ENCODE data around the gene SEMA5A.
A peak's percentile ranks its signal among the peaks of the same experiment; 100 is the strongest.
"Not testable (repeated sequence)": the region's sequence is repeated elsewhere in the genome, so short reads cannot be mapped to it uniquely, and the experiment has no call there.

The SEMA5A gene

GRCh38 chr5:9409413-9409960 lies 136.4 kb downstream of the SEMA5A start:
- no peak overlapping the region for H3K9ac ChIP-seq (ENCODE audit: low read depth in 1 of 2, low read length in 2 of 2)

DNA sequence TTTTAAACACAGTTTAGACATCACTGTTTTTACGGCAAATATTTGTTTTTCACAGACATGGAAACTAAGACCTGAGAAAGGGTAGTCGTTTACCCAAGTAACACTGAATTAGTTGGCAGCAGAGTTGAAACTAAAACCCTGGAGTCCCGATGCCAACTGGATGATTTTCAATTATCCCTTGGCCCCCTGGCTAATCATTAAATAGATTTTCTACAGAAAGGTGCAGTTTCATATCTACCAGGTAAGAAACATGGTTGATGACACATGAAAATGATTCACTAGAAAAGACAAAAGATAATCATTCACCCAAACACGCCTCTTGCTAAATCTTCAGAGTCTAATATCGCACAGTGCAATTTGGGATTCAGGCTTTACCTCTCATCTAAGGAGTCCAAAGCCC lies 136.9 kb downstream of the SEMA5A start:
- H3K36me3 ChIP-seq (ENCODE audit: control insufficient read depth in 1 of 2, insufficient read depth in 2 of 2, low read length in 2 of 2): no peaks in the 10 kb centered on the region
- H3K9ac ChIP-seq (ENCODE audit: low read depth in 1 of 2, low read length in 2 of 2): no peak overlapping the region
- no peaks in the 10 kb centered on the region for H3K9me3 ChIP-seq (ENCODE audit: control insufficient read depth in 1 of 2, low read length in 2 of 2)
- peaks cover 0 to 6% of the 10 kb centered on the region in 2 donors for H3K4me1 ChIP-seq (ENCODE audit: control insufficient read depth in 1 of 2, insufficient read depth in 2 of 2, low read length in 2 of 2)
- peak overlapping the region in 1 of 2 donors; percentile 23 for H3K4me3 ChIP-seq (ENCODE audit: low read depth in 1 of 2, low read length in 2 of 2)
- no peaks in the 10 kb centered on the region for H3K27me3 ChIP-seq (ENCODE audit: control insufficient read depth in 1 of 2, insufficient read depth in 2 of 2, low read length in 2 of 2)
- H3K27ac ChIP-seq (ENCODE audit: low read depth, low read length): no peak overlapping the region

More at GRCh38 chr5:9409413-9409960, 136.4 kb downstream of the SEMA5A start:
- Histone ChIP-seq H3K27me3 (ENCODE audit: control insufficient read depth in 1 of 2, insufficient read depth in 2 of 2, low read length in 2 of 2) (no peaks in the 10 kb centered on the region), H3K27ac (ENCODE audit: low read depth, low read length) (no peak overlapping the region), H3K4me3 (ENCODE audit: low read depth in 1 of 2, low read length in 2 of 2) (peak overlapping the region in 1 of 2 donors; percentile 23), H3K9me3 (ENCODE audit: control insufficient read depth in 1 of 2, low read length in 2 of 2) (no peaks in the 10 kb centered on the region), H3K4me1 (ENCODE audit: control insufficient read depth in 1 of 2, insufficient read depth in 2 of 2, low read length in 2 of 2) (peaks cover 0 to 6% of the 10 kb centered on the region in 2 donors), H3K36me3 (ENCODE audit: control insufficient read depth in 1 of 2, insufficient read depth in 2 of 2, low read length in 2 of 2) (no peaks in the 10 kb centered on the region)

DNA sequence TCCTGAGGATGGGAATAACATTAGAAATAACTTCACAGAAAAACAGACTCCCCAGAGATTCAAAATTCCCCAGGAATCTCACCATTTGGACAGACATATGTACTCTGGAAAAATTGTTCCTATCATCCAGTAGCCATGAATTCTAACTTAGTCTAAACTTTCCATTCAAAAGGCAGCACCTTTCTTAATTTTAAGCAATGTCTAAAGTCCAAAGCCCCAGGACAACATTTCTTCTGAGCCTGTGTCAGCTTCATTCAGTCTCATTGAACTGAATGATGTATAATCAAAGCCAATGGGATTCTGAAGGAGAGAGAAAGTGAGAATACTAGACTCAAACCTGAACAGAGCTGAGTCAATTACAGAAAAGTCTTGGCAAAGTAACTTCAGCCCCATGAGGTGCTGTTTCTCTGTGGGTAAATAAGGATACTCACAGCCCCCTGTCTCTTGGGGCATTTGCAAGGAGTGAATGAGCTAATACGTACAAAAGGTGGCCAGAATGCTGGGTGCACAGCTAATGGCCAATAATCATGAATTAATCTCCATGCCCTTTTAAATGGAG lies 140.6 kb downstream of the SEMA5A start:
- no peaks in the 10 kb centered on the region for H3K27me3 ChIP-seq (ENCODE audit: control insufficient read depth in 1 of 2, insufficient read depth in 2 of 2, low read length in 2 of 2)

GRCh38 chr5:9401786-9402472 lies 143.9 kb downstream of the SEMA5A start:
- Histone ChIP-seq H3K9ac (ENCODE audit: low read depth in 1 of 2, low read length in 2 of 2) (no peak overlapping the region), H3K9me3 (ENCODE audit: control insufficient read depth in 1 of 2, low read length in 2 of 2) (peaks cover 0 to 3% of the 10 kb centered on the region in 2 donors), H3K27me3 (ENCODE audit: control insufficient read depth in 1 of 2, insufficient read depth in 2 of 2, low read length in 2 of 2) (no peaks in the 10 kb centered on the region), H3K4me1 (ENCODE audit: control insufficient read depth in 1 of 2, insufficient read depth in 2 of 2, low read length in 2 of 2) (no peaks in the 10 kb centered on the region), H3K4me3 (ENCODE audit: low read depth in 1 of 2, low read length in 2 of 2) (no peak overlapping the region), H3K27ac (ENCODE audit: low read depth, low read length) (no peak overlapping the region), H3K36me3 (ENCODE audit: control insufficient read depth in 1 of 2, insufficient read depth in 2 of 2, low read length in 2 of 2) (no peaks in the 10 kb centered on the region)

More for the DNA sequence above, 140.6 kb downstream of the SEMA5A start:
- H3K9ac ChIP-seq (ENCODE audit: low read depth in 1 of 2, low read length in 2 of 2): no peak overlapping the region
- H3K4me3 ChIP-seq (ENCODE audit: low read depth in 1 of 2, low read length in 2 of 2): no peak overlapping the region
- H3K27ac ChIP-seq (ENCODE audit: low read depth, low read length): no peak overlapping the region
- no peaks in the 10 kb centered on the region for H3K36me3 ChIP-seq (ENCODE audit: control insufficient read depth in 1 of 2, insufficient read depth in 2 of 2, low read length in 2 of 2)
- H3K4me1 ChIP-seq (ENCODE audit: control insufficient read depth in 1 of 2, insufficient read depth in 2 of 2, low read length in 2 of 2): no peaks in the 10 kb centered on the region
- no peaks in the 10 kb centered on the region for H3K9me3 ChIP-seq (ENCODE audit: control insufficient read depth in 1 of 2, low read length in 2 of 2)

- not testable (repeated sequence) for H3K4me3 ChIP-seq (ENCODE audit: low read depth in 1 of 2, low read length in 2 of 2); H3K9ac ChIP-seq (ENCODE audit: low read depth in 1 of 2, low read length in 2 of 2); H3K27ac ChIP-seq (ENCODE audit: low read depth, low read length); H3K27me3 ChIP-seq (ENCODE audit: control insufficient read depth in 1 of 2, insufficient read depth in 2 of 2, low read length in 2 of 2); H3K4me1 ChIP-seq (ENCODE audit: control insufficient read depth in 1 of 2, insufficient read depth in 2 of 2, low read length in 2 of 2); H3K36me3 ChIP-seq (ENCODE audit: control insufficient read depth in 1 of 2, insufficient read depth in 2 of 2, low read length in 2 of 2); H3K9me3 ChIP-seq (ENCODE audit: control insufficient read depth in 1 of 2, low read length in 2 of 2)
These were observed 146.1 kb downstream of the SEMA5A start for GRCh38 chr5:9399783-9400182.

- Histone ChIP-seq H3K27me3 (ENCODE audit: control insufficient read depth in 1 of 2, insufficient read depth in 2 of 2, low read length in 2 of 2) (no peaks in the 10 kb centered on the region), H3K36me3 (ENCODE audit: control insufficient read depth in 1 of 2, insufficient read depth in 2 of 2, low read length in 2 of 2) (no peaks in the 10 kb centered on the region), H3K9me3 (ENCODE audit: control insufficient read depth in 1 of 2, low read length in 2 of 2) (peaks cover 0 to 3% of the 10 kb centered on the region in 2 donors), H3K4me1 (ENCODE audit: control insufficient read depth in 1 of 2, insufficient read depth in 2 of 2, low read length in 2 of 2) (no peaks in the 10 kb centered on the region), H3K27ac (ENCODE audit: low read depth, low read length) (no peak overlapping the region), H3K9ac (ENCODE audit: low read depth in 1 of 2, low read length in 2 of 2) (no peak overlapping the region), H3K4me3 (ENCODE audit: low read depth in 1 of 2, low read length in 2 of 2) (no peak overlapping the region)
These were observed 146.8 kb downstream of the SEMA5A start for GRCh38 chr5:9399094-9399493.

GRCh38 chr5:9398227-9398626 lies 147.6 kb downstream of the SEMA5A start:
- H3K27ac ChIP-seq (ENCODE audit: low read depth, low read length): no peak overlapping the region
- no peaks in the 10 kb centered on the region for H3K4me1 ChIP-seq (ENCODE audit: control insufficient read depth in 1 of 2, insufficient read depth in 2 of 2, low read length in 2 of 2)
- no peaks in the 10 kb centered on the region for H3K27me3 ChIP-seq (ENCODE audit: control insufficient read depth in 1 of 2, insufficient read depth in 2 of 2, low read length in 2 of 2)
- H3K9me3 ChIP-seq (ENCODE audit: control insufficient read depth in 1 of 2, low read length in 2 of 2): peaks cover 0 to 3% of the 10 kb centered on the region in 2 donors
- H3K9ac ChIP-seq (ENCODE audit: low read depth in 1 of 2, low read length in 2 of 2): no peak overlapping the region
- H3K4me3 ChIP-seq (ENCODE audit: low read depth in 1 of 2, low read length in 2 of 2): no peak overlapping the region
- no peaks in the 10 kb centered on the region for H3K36me3 ChIP-seq (ENCODE audit: control insufficient read depth in 1 of 2, insufficient read depth in 2 of 2, low read length in 2 of 2)

DNA sequence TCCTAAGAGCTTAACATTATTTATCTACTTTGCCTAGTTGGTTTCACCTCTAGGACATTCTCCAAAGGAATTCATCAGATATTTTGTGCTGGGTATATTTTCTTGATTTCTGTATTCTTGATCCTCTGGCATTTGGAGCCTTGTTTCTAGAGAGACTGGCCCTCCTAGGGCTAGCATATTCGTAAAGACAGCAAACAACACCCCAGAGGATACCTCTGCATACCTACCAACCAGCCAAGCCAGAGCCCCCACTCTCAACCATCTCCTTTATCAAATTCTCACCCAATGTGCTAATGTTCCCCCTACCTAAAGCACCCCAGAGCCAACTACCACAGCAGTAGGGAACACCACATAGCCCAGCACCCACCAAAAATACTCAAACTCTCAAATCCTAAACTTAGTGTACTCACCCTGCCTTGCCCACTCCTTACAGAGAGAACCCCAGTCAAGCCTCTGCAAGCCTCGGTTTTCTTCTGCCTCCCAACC lies 149.5 kb downstream of the SEMA5A start:
- no peaks in the 10 kb centered on the region for H3K4me1 ChIP-seq (ENCODE audit: control insufficient read depth in 1 of 2, insufficient read depth in 2 of 2, low read length in 2 of 2)
- H3K9ac ChIP-seq (ENCODE audit: low read depth in 1 of 2, low read length in 2 of 2): no peak overlapping the region
- peaks cover 0 to 3% of the 10 kb centered on the region in 2 donors for H3K9me3 ChIP-seq (ENCODE audit: control insufficient read depth in 1 of 2, low read length in 2 of 2)
- H3K4me3 ChIP-seq (ENCODE audit: low read depth in 1 of 2, low read length in 2 of 2): no peak overlapping the region
- H3K27ac ChIP-seq (ENCODE audit: low read depth, low read length): no peak overlapping the region
- no peaks in the 10 kb centered on the region for H3K36me3 ChIP-seq (ENCODE audit: control insufficient read depth in 1 of 2, insufficient read depth in 2 of 2, low read length in 2 of 2)
- H3K27me3 ChIP-seq (ENCODE audit: control insufficient read depth in 1 of 2, insufficient read depth in 2 of 2, low read length in 2 of 2): no peaks in the 10 kb centered on the region

DNA sequence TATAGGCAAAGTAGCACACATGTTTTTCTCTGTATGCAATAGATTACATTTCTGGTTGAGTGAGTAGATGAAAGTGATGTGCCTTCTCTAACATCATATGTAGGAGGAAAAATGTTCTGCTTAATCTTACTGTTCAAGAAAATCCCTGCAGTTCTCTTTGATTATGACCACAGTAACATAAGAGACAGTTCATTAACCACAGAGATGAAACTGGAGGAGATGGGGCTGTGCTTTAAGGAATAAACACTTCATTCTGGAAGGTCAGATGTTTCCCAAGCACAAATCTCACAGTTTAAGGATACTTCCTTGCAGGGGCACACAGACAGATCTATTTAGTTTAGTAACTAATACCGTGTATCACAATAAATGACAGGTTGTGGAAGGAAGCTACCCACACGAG lies 150.2 kb downstream of the SEMA5A start:
- H3K9me3 ChIP-seq (ENCODE audit: control insufficient read depth in 1 of 2, low read length in 2 of 2): peaks cover 0 to 3% of the 10 kb centered on the region in 2 donors
- no peak overlapping the region for H3K9ac ChIP-seq (ENCODE audit: low read depth in 1 of 2, low read length in 2 of 2)
- H3K4me1 ChIP-seq (ENCODE audit: control insufficient read depth in 1 of 2, insufficient read depth in 2 of 2, low read length in 2 of 2): no peaks in the 10 kb centered on the region
- no peak overlapping the region for H3K27ac ChIP-seq (ENCODE audit: low read depth, low read length)
- no peaks in the 10 kb centered on the region for H3K36me3 ChIP-seq (ENCODE audit: control insufficient read depth in 1 of 2, insufficient read depth in 2 of 2, low read length in 2 of 2)
- no peak overlapping the region for H3K4me3 ChIP-seq (ENCODE audit: low read depth in 1 of 2, low read length in 2 of 2)
- no peaks in the 10 kb centered on the region for H3K27me3 ChIP-seq (ENCODE audit: control insufficient read depth in 1 of 2, insufficient read depth in 2 of 2, low read length in 2 of 2)

GRCh38 chr5:9394221-9394620 lies 151.7 kb downstream of the SEMA5A start:
- no peaks in the 10 kb centered on the region for H3K36me3 ChIP-seq (ENCODE audit: control insufficient read depth in 1 of 2, insufficient read depth in 2 of 2, low read length in 2 of 2)
- H3K27ac ChIP-seq (ENCODE audit: low read depth, low read length): no peak overlapping the region
- no peaks in the 10 kb centered on the region for H3K9me3 ChIP-seq (ENCODE audit: control insufficient read depth in 1 of 2, low read length in 2 of 2)
- no peaks in the 10 kb centered on the region for H3K27me3 ChIP-seq (ENCODE audit: control insufficient read depth in 1 of 2, insufficient read depth in 2 of 2, low read length in 2 of 2)
- no peak overlapping the region for H3K4me3 ChIP-seq (ENCODE audit: low read depth in 1 of 2, low read length in 2 of 2)
- no peak overlapping the region for H3K9ac ChIP-seq (ENCODE audit: low read depth in 1 of 2, low read length in 2 of 2)
- H3K4me1 ChIP-seq (ENCODE audit: control insufficient read depth in 1 of 2, insufficient read depth in 2 of 2, low read length in 2 of 2): no peaks in the 10 kb centered on the region
